GDM1 (cell line): ENCODE measurements around the gene CCP110.

ENCODE experiments used
- DNase-seq: peaks from one replicate; lab custom pipeline; 2025; lab: John Stamatoyannopoulos, UW

Gene CCP110

DNA sequence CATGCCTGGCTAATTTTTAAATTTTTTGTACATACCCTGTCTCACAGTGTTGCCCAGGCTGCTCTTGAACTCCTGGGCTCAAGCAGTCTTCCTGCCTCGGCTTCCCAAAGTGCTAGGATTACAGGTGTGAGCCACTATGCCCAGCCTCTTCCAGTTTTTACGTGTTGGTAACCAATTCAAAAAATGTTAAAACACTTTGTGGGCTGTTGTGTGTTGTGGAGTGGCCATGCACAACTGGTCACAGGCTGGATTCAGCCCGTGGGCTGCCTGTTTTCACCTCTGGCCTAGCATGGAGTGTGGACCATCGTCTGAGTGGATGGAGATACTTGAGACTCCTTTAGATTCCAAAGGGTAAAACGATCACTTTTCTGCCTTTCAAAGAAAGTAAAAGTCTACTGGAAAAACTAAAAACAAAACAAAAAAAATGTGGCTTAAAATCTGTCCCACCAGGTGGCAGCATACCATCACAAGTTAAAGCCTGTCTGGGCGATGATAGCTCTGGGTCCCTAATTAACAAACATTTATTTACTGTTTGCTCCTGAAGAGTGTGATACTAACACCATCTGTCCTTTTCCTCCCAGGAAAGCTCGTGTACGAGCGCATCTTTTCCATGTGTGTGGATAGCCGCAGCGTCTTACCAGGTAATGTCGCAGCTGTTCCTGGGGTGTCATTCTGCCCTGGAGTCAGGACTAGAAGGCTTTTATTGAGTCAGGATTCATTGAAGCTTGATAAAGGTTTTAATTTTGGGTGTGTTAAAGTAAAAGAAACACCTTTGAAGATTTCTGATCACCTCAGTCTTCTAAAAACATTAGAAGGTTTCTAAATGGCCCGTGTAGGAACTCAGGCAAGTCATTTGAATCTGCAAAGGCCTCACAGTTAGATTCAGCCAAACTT, 77.6 kb downstream of the CCP110 start:
- no peak for DNase-seq
